ENCODE data around the gene SINHCAF.

The SINHCAF gene

DNA sequence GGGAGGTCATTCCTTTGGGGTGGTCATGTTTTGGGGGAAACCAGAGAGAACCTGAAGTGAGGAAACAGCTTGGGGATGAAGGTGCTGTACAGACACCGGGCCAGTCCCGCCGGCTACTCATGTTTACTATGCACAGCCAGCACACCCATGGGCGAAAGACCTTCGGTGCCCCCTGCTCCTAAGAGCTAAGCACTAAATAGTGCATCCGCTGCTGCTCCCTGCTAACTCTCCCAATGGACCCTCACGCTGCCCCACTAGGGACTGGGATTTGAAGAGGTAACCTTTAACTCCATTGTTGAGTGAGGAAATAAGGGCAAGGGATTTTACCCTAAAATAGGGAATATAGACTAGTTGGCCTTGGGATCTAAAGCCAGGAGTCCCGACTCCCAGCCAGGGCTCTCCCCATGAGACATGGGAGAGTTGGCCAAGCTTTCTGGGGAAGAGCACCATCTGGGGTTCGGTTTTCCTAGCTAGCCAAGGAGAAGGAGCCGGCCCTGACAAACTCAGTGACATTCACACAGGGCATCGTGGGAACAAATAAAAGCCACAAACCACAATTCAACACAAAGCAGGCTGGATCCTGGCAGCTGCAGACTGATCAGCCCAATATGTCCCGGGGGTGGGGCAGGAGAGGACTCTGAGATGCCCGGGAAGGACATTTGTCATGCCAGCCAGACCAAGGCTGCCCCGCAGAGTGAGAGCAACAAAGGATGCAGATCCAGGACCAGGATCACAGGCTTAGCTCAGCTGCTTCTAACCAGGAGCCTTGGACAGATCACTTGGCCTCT is 91.7 kb downstream of the SINHCAF start:
- no peak for DNase-seq (ENCODE audit: low read depth in 3 of 3, low spot score in 1 of 3)

DNA sequence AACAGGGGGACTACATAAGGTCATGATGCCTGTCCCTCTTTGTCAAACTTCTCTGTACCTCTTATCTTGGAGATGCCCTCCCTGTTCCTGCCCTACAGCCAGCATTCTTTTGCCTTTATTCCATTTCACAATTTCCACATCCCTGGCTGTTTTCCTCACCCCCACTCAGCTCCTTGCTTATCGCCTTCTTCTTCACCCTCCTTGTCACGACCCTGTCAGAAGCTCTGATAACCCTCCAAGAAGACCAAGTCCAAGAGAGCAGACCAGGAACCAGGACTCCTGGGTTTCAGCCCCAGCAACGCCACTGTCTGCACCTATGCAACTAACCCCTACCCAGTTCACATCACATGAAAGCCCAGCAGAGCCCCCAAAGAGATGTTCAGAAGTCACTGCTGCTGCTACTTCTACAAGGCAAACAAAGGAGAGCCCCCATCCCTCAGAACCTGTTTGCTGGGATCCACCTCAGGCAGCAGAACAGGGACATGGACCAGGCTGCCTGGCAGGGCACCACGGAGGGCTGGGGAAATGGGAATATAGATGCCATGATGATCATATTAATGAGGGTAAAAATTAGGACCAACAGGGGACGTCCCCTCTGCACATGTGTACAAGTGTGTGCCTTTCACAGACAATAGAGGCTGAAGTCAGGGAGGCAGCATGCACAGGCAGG is 92.8 kb downstream of the SINHCAF start:
- DNase-seq (ENCODE audit: low read depth in 3 of 3, low spot score in 1 of 3), result no peak

DNA sequence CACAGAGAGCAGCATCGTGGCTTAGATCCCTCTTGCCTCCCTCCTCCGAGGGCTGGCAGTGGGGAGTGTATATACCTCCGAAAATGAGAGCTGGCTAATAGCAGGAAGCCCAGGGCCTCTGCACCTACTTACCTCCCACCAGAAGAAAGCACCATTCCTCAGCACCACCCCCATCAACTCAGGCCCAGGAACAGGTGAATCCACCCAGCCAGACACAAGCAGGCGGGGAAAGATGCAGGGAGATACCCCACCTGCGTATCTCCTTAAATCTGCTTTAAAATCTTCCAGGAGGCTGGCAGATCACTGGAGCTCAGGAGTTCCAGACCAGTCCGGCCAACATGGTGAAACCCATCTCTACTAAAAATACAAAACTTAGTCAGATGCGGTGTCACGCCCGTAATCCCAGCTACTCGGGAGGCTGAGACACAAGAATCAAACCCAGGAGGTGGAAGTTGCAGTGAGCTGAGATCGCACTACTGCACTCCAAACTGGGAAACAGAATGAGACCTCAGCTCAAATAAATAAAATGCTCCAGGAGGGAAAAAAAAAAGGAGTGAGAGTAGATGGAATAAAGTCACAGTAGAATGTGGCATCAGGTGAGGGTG is 93.5 kb downstream of the SINHCAF start:
- no peak for DNase-seq (ENCODE audit: low read depth in 3 of 3, low spot score in 1 of 3)

DNA sequence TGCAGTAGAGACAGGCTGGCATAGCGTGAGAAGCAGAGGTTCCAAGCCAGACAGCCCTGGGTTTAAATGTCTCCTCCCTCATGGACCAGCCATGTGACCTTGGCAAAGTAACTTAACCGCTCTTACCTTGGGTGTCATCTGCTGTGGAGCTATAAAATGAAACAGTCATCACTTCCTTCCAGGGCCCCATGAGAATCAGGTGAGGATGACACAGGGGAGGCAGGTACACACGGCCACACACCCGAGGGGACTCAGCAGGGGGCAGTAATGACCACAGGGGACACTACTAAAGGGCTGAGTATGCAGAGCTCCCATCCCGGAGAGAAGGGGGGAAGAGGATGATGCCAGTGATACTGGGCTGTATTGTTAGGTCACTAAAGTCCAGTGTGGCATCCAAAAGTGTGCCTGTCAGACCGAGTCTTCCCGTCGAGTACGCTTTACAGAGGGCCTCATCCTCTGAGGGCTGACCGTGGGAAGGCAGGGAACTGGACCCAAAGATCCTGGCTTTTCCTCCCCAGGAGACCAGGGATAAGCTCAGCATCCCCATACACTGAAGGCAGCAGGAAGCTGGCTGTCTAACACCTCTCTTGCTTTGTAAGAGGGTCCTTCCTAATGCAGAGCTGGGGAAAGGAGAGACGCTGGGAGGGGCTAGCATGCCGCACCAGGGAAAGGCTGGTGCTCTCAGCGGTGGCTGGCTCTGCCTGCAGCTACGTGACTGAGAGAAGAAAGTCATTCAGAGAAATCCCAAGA is 94.2 kb downstream of the SINHCAF start:
- DNase-seq (ENCODE audit: low read depth in 3 of 3, low spot score in 1 of 3), result no peak
